Measurements from ENCODE around the gene DND1.
"Not testable (repeated sequence)": the region's sequence is repeated elsewhere in the genome, so short reads cannot be mapped to it uniquely, and the experiment has no call there.

The DND1 gene

DNA sequence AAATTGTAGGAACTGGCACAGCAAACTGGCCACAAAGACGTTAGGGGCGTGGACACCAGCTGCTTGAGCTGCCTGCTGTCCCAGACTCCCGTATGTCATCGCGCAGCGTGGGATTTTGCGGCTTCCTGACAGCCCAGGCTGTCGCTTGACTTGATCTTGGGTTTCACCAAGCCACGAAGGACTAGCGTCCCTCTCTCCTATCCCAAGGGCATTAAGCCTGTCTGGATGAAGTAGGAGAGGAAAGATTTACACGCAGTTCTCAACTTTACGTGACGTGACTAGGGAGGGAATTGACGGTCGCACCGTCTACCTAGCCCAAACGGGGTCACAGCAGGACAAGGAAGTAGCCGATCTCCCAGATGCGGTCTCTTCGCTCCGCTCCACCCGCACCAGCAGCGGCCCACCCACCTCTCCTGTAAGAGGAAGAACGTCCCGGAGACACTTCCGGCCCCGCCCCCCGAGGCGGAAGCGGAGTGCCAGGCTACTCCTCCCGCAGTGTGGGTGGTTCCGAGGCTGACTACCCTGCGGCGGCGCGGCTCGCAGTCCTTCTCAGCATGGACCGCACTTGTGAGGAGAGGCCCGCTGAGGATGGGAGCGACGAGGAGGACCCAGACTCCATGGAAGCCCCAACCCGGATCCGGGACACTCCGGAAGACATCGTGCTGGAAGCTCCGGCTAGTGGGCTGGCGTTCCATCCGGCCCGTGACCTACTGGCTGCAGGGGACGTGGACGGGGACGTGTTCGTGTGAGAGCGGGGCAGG is 8.8 kb downstream of the DND1 start, which contains the start of gene WDR55:
Gene WDR55 (plus strand): TSS at position 546 of the 761 bp plus-strand sequence. CDS start 9 bp downstream, at position 555.
- TF ChIP-seq, protein P1, sequence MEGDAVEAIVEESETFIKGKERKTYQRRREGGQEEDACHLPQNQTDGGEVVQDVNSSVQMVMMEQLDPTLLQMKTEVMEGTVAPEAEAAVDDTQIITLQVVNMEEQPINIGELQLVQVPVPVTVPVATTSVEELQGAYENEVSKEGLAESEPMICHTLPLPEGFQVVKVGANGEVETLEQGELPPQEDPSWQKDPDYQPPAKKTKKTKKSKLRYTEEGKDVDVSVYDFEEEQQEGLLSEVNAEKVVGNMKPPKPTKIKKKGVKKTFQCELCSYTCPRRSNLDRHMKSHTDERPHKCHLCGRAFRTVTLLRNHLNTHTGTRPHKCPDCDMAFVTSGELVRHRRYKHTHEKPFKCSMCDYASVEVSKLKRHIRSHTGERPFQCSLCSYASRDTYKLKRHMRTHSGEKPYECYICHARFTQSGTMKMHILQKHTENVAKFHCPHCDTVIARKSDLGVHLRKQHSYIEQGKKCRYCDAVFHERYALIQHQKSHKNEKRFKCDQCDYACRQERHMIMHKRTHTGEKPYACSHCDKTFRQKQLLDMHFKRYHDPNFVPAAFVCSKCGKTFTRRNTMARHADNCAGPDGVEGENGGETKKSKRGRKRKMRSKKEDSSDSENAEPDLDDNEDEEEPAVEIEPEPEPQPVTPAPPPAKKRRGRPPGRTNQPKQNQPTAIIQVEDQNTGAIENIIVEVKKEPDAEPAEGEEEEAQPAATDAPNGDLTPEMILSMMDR (IDR thresholded peaks at IDR 0.05; ENCODE audit: low read depth, low read length), result no peak
- no peak for TF ChIP-seq EZH2phosphoT487 (IDR thresholded peaks at IDR 0.05; ENCODE audit: low read depth)
- H3K4me3 ChIP-seq (ENCODE audit: low read length), result peak within 1 kb of the TSS; percentile 98
- H3K4me2 ChIP-seq (ENCODE audit: low read length), result peak within 1 kb of the TSS; percentile 76
- H2AFZ ChIP-seq (ENCODE audit: low read depth, low read length), result peak within 1 kb of the TSS; percentile 88
- peaks cover 4% of the 10 kb centered on the region; the same call in 1 of the 2 replicates for H3K4me1 ChIP-seq (ENCODE audit: low read length)
- H3K27me3 ChIP-seq (ENCODE audit: low read depth, low read length), result no peaks in the 10 kb centered on the region
- peaks cover 21% of the 10 kb centered on the region for H3K79me2 ChIP-seq (ENCODE audit: low read length)
- peaks cover 9% of the 10 kb centered on the region for H3K36me3 ChIP-seq (replicated peaks; ENCODE audit: low read depth, low read length)
- no peaks in the 10 kb centered on the region for H3K9me3 ChIP-seq (ENCODE audit: insufficient read depth, low read length)
- peak within 1 kb of the TSS; percentile 90 for H3K9ac ChIP-seq (ENCODE audit: low read length)
- peak within 1 kb of the TSS; percentile 37 for H3K27ac ChIP-seq (ENCODE audit: low read length)
- no peaks in the 10 kb centered on the region for H4K20me1 ChIP-seq (ENCODE audit: insufficient read depth, low read length)

- no peaks in the 10 kb centered on the region for H3K9me3 ChIP-seq (ENCODE audit: insufficient read depth, low read length)
- TF ChIP-seq, protein P1 (IDR thresholded peaks at IDR 0.05; ENCODE audit: low read depth, low read length), result no peak
- no peak for TF ChIP-seq EZH2phosphoT487 (IDR thresholded peaks at IDR 0.05; ENCODE audit: low read depth)
- peaks cover 21% of the 10 kb centered on the region for H3K79me2 ChIP-seq (ENCODE audit: low read length)
- H2AFZ ChIP-seq (ENCODE audit: low read depth, low read length), result peak overlapping the region; percentile 88; the same call in 1 of the 2 replicates
- peak overlapping the region; percentile 90; the same call in 1 of the 2 replicates for H3K9ac ChIP-seq (ENCODE audit: low read length)
- H3K27ac ChIP-seq (ENCODE audit: low read length), result no peak overlapping the region
- H3K27me3 ChIP-seq (ENCODE audit: low read depth, low read length), result no peaks in the 10 kb centered on the region
- peaks cover 9% of the 10 kb centered on the region for H3K36me3 ChIP-seq (replicated peaks; ENCODE audit: low read depth, low read length)
- no peaks in the 10 kb centered on the region for H4K20me1 ChIP-seq (ENCODE audit: insufficient read depth, low read length)
- H3K4me3 ChIP-seq (ENCODE audit: low read length), result peak overlapping the region; percentile 98
- peak overlapping the region; percentile 76 for H3K4me2 ChIP-seq (ENCODE audit: low read length)
- peaks cover 4% of the 10 kb centered on the region; the same call in 1 of the 2 replicates for H3K4me1 ChIP-seq (ENCODE audit: low read length)
Measured at GRCh38 chr5:140664030-140664358, 9.4 kb downstream of the DND1 start.

DNA sequence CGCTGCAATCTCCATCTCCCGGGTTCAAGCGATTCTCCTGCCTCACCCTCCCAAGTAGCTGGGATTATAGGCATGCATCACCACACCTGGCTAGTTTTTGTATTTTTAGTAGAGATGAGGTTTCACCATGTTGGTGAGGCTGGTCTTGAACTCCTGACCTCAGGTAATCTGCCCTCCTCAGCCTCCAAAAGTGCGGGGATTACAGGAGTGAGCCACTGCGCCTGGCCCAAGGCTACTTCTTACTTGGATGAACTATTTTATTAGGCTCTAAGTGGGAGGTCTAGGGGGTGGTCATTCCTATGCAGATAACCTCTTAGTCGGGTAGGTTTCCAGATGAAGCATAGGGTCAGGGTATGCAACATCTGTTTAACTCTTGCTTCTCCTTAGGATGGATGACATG is 13.0 kb downstream of the DND1 start:
- H3K36me3 ChIP-seq (replicated peaks; ENCODE audit: low read depth, low read length), result not testable (repeated sequence)

GRCh38 chr5:140658870-140659269 is 14.5 kb downstream of the DND1 start:
- Histone ChIP-seq H3K4me2 (ENCODE audit: low read length) (no peak overlapping the region), H3K4me1 (ENCODE audit: low read length) (no peaks in the 10 kb centered on the region), H3K9ac (ENCODE audit: low read length) (no peak overlapping the region), H3K9me3 (ENCODE audit: insufficient read depth, low read length) (no peaks in the 10 kb centered on the region), H4K20me1 (ENCODE audit: insufficient read depth, low read length) (no peaks in the 10 kb centered on the region), H3K27ac (ENCODE audit: low read length) (no peak overlapping the region), H3K79me2 (ENCODE audit: low read length) (no peaks in the 10 kb centered on the region), H3K36me3 (replicated peaks; ENCODE audit: low read depth, low read length) (peaks cover 8% of the 10 kb centered on the region), H3K4me3 (ENCODE audit: low read length) (no peak overlapping the region), H2AFZ (ENCODE audit: low read depth, low read length) (no peak overlapping the region), H3K27me3 (ENCODE audit: low read depth, low read length) (no peaks in the 10 kb centered on the region)
- no peak for TF ChIP-seq EZH2phosphoT487 (IDR thresholded peaks at IDR 0.05; ENCODE audit: low read depth)
- TF ChIP-seq, protein P1 (IDR thresholded peaks at IDR 0.05; ENCODE audit: low read depth, low read length), result no peak

More for the DNA sequence above, 13.0 kb downstream of the DND1 start:
- H2AFZ ChIP-seq (ENCODE audit: low read depth, low read length); H3K4me1 ChIP-seq (ENCODE audit: low read length); H3K27ac ChIP-seq (ENCODE audit: low read length); H3K27me3 ChIP-seq (ENCODE audit: low read depth, low read length); H4K20me1 ChIP-seq (ENCODE audit: insufficient read depth, low read length); H3K9me3 ChIP-seq (ENCODE audit: insufficient read depth, low read length); H3K79me2 ChIP-seq (ENCODE audit: low read length); H3K4me2 ChIP-seq (ENCODE audit: low read length); H3K9ac ChIP-seq (ENCODE audit: low read length); H3K4me3 ChIP-seq (ENCODE audit: low read length): not testable (repeated sequence)
